Hepatocyte (in vitro differentiated cells): ENCODE results near the gene CDK13. TPM values are rescaled to one million over a fixed set of nuclear protein-coding genes. Genes with fewer than 3 reads are reported as not detected.

Source experiments
- DNase-seq: peaks from one replicate; pipeline ENCODE4 v3.0.0-alpha.2; 2016; ENCODE audit warnings: low spot score
- H2AFZ ChIP-seq: fragments of 200-600 bp; sonication (generic); 2 replicates; pipeline ENCODE4 v1.6.0; 2016; ENCODE audit warnings: antibody characterized with exemption, mild to moderate bottlenecking
- H3K27ac ChIP-seq: fragments of 200-600 bp; sonication (generic); 2 replicates; pipeline ENCODE4 v1.5.1; 2016; ENCODE audit warnings: mild to moderate bottlenecking
- H3K27me3 ChIP-seq: fragments of 200-600 bp; sonication (generic); 2 replicates; pipeline ENCODE4 v1.6.1; 2016
- H3K36me3 ChIP-seq: fragments of 200-600 bp; sonication (generic); replicated peaks from 2 replicates; pipeline ENCODE4 v1.5.1; 2016; ENCODE audit warnings: low read depth; ENCODE audit not compliant: insufficient read depth
- H3K4me1 ChIP-seq: fragments of 200-600 bp; sonication (generic); 2 replicates; pipeline ENCODE4 v1.5.1; 2016; ENCODE audit warnings: mild to moderate bottlenecking, moderate library complexity; ENCODE audit not compliant: insufficient read depth
- H3K4me2 ChIP-seq: fragments of 200-600 bp; sonication (generic); 2 replicates; pipeline ENCODE4 v1.6.0; 2016
- H3K4me3 ChIP-seq: fragments of 200-600 bp; sonication (generic); 2 replicates; pipeline ENCODE4 v1.5.1; 2016; ENCODE audit warnings: mild to moderate bottlenecking
- H3K79me2 ChIP-seq: fragments of 200-600 bp; sonication (generic); 2 replicates; pipeline ENCODE4 v1.6.0; 2017; ENCODE audit warnings: mild to moderate bottlenecking
- H3K9me2 ChIP-seq: fragments of 200-600 bp; sonication (generic); replicated peaks from 2 replicates; pipeline ENCODE4 v1.6.0; 2017; ENCODE audit warnings: mild to moderate bottlenecking; ENCODE audit not compliant: insufficient read depth
- H3K9me3 ChIP-seq: fragments of 200-600 bp; sonication (generic); 2 replicates; pipeline ENCODE4 v1.5.1; 2016; ENCODE audit warnings: low read depth, mild to moderate bottlenecking
- H4K20me1 ChIP-seq: fragments of 200-600 bp; sonication (generic); 2 replicates; pipeline ENCODE4 v1.6.0; 2016; ENCODE audit warnings: mild to moderate bottlenecking; ENCODE audit not compliant: insufficient read depth, poor library complexity, severe bottlenecking
- CTCF ChIP-seq: fragments of 200-600 bp; sonication (generic); IDR thresholded peaks from 2 replicates; pipeline ENCODE4 v1.5.1; 2016; ENCODE audit warnings: antibody characterized with exemption, mild to moderate bottlenecking; ENCODE audit not compliant: poor library complexity
- EZH2 ChIP-seq: fragments of 200-600 bp; sonication (generic); IDR thresholded peaks from 2 replicates; pipeline ENCODE4 v1.6.1; 2016; ENCODE audit warnings: antibody characterized with exemption, mild to moderate bottlenecking, borderline replicate concordance
- EZH2phosphoT487 ChIP-seq: fragments of 200-600 bp; sonication (generic); IDR thresholded peaks from one replicate; pipeline ENCODE4 v1.6.1; 2018; ENCODE audit warnings: antibody characterized with exemption, mild to moderate bottlenecking, low read depth, moderate library complexity; ENCODE audit not compliant: unreplicated experiment, severe bottlenecking
- WGBS: methylation state at CpG from one replicate; pipeline ENCODE4 v1.1.6; 2016; ENCODE audit warnings: low lambda C conversion rate; ENCODE audit errors: missing lambda C conversion rate; 5-methylcytosine and 5-hydroxymethylcytosine counted together
- polyA plus RNA-seq: library from polyadenylated mRNA; unstranded; fragments of >200 nt; fragmentation: Nextera tagmentation; extraction: Ambion mirVana; gene quantifications from 2 replicates; pipeline ENCODE4 v1.2.1, GENCODE V29; 2016
- total RNA-seq: library from RNA; depleted of rRNA; stranded (reverse); fragments of >200 nt; gene quantifications from 2 replicates; pipeline ENCODE4 v1.2.3, GENCODE V29; 2014

The CDK13 gene
- total and polyA plus RNA-seq, 2 experiments from 2014 or later: 36.1 to 76.0 TPM

- Histone ChIP-seq H3K4me2 (no peak overlapping the region), H3K9me3 (no peaks in the 10 kb centered on the region), H3K36me3 (no peaks in the 10 kb centered on the region), H2AFZ (no peak overlapping the region), H3K27ac (no peak overlapping the region), H3K79me2 (peaks cover 6% of the 10 kb centered on the region), H4K20me1 (no peaks in the 10 kb centered on the region), H3K4me3 (no peak overlapping the region), H3K4me1 (peaks cover 5% of the 10 kb centered on the region), H3K9me2 (no peaks in the 10 kb centered on the region), H3K27me3 (no peaks in the 10 kb centered on the region)
- no peak for TF ChIP-seq CTCF
- no peak for TF ChIP-seq EZH2phosphoT487
- no peak for TF ChIP-seq EZH2
- DNase-seq: peak; percentile 17
- 69% methylated on average over 2 of the region's 2 CpGs for WGBS
Observed at GRCh38 chr7:40057292-40057691, 107.2 kb downstream of the CDK13 start.

- no peaks in the 10 kb centered on the region for H3K27me3 ChIP-seq
- no peak overlapping the region for H2AFZ ChIP-seq
- H4K20me1 ChIP-seq: no peaks in the 10 kb centered on the region
- H3K4me1 ChIP-seq: peaks cover 5% of the 10 kb centered on the region
- no peak for DNase-seq
- 36% methylated on average over 2 of the region's 2 CpGs for WGBS
- no peak overlapping the region for H3K4me3 ChIP-seq
- no peak overlapping the region for H3K4me2 ChIP-seq
- no peaks in the 10 kb centered on the region for H3K36me3 ChIP-seq
- H3K9me2 ChIP-seq: no peaks in the 10 kb centered on the region
- no peaks in the 10 kb centered on the region for H3K9me3 ChIP-seq
- no peak overlapping the region for H3K27ac ChIP-seq
- peaks cover 6% of the 10 kb centered on the region for H3K79me2 ChIP-seq
- TF ChIP-seq EZH2 (no peak), CTCF (no peak), EZH2phosphoT487 (no peak)
Observed at GRCh38 chr7:40058026-40058425, 108.0 kb downstream of the CDK13 start.

- no peaks in the 10 kb centered on the region for H3K36me3 ChIP-seq
- H3K27me3 ChIP-seq: no peaks in the 10 kb centered on the region
- H3K9me2 ChIP-seq: no peaks in the 10 kb centered on the region
- no peaks in the 10 kb centered on the region for H4K20me1 ChIP-seq
- TF ChIP-seq EZH2: no peak
- TF ChIP-seq CTCF: no peak
- no peak for TF ChIP-seq EZH2phosphoT487
- H3K4me2 ChIP-seq: no peak overlapping the region
- no peaks in the 10 kb centered on the region for H3K9me3 ChIP-seq
- no peak overlapping the region for H3K4me3 ChIP-seq
- H3K27ac ChIP-seq: no peak overlapping the region
- H2AFZ ChIP-seq: no peak overlapping the region
- peaks cover 5% of the 10 kb centered on the region for H3K4me1 ChIP-seq
- peaks cover 6% of the 10 kb centered on the region for H3K79me2 ChIP-seq
- no peak for DNase-seq
Observed at GRCh38 chr7:40058636-40059035, 108.6 kb downstream of the CDK13 start.

- Histone ChIP-seq H3K79me2 (peaks cover 6% of the 10 kb centered on the region), H3K27me3 (no peaks in the 10 kb centered on the region), H3K9me3 (no peaks in the 10 kb centered on the region), H2AFZ (no peak overlapping the region), H3K4me2 (no peak overlapping the region), H3K36me3 (no peaks in the 10 kb centered on the region), H3K9me2 (no peaks in the 10 kb centered on the region), H4K20me1 (no peaks in the 10 kb centered on the region), H3K27ac (no peak overlapping the region), H3K4me3 (no peak overlapping the region), H3K4me1 (peaks cover 5% of the 10 kb centered on the region)
- TF ChIP-seq CTCF (no peak), EZH2phosphoT487 (no peak), EZH2 (no peak)
- 84% methylated on average over 6 of the region's 6 CpGs for WGBS
- DNase-seq: no peak
Observed at GRCh38 chr7:40059057-40059456, 109.0 kb downstream of the CDK13 start.
